ENCODE data around the gene LENG9.

The LENG9 gene

DNA sequence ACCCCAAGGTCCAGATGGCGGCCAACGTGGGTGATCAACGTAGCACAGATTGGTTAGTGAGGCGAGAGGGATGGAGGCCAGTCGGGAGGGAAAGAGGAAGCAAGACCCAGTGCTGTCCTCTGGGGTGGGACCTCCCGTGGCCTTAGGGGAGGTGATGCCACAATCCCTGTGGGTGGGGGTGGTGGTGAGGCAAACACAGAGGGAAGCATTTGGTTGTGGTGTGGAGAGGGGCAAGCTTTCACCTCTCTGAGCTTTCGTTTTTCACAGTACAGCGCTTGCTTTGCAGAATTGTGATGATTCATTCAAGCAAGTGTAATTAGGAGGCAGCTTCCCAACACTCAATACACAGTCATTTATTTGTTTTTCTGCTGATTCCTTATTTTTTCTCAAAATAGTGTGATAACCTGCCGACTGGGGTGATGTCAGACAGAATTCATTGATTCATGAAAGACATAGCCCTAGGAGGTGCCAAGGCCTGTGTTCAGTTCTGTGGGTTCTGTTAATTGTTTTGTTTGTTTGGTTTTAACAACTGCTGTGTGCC, 12.2 kb downstream of the LENG9 start (continued):
- TF ChIP-seq, protein P1, sequence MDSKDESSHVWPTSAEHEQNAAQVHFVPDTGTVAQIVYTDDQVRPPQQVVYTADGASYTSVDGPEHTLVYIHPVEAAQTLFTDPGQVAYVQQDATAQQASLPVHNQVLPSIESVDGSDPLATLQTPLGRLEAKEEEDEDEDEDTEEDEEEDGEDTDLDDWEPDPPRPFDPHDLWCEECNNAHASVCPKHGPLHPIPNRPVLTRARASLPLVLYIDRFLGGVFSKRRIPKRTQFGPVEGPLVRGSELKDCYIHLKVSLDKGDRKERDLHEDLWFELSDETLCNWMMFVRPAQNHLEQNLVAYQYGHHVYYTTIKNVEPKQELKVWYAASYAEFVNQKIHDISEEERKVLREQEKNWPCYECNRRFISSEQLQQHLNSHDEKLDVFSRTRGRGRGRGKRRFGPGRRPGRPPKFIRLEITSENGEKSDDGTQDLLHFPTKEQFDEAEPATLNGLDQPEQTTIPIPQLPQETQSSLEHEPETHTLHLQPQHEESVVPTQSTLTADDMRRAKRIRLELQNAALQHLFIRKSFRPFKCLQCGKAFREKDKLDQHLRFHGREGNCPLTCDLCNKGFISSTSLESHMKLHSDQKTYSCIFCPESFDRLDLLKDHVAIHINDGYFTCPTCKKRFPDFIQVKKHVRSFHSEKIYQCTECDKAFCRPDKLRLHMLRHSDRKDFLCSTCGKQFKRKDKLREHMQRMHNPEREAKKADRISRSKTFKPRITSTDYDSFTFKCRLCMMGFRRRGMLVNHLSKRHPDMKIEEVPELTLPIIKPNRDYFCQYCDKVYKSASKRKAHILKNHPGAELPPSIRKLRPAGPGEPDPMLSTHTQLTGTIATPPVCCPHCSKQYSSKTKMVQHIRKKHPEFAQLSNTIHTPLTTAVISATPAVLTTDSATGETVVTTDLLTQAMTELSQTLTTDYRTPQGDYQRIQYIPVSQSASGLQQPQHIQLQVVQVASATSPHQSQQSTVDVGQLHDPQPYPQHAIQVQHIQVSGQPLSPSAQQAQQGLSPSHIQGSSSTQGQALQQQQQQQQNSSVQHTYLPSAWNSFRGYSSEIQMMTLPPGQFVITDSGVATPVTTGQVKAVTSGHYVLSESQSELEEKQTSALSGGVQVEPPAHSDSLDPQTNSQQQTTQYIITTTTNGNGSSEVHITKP (tag by site-specific recombination; IDR thresholded peaks at IDR 0.05), result peak; percentile 77
- peak; percentile 36 for TF ChIP-seq ZNF335 (tag by site-specific recombination; conservative IDR thresholded peaks at IDR 0.05)
- peak; percentile 34; the same call in 1 of the 2 replicates for TF ChIP-seq ZNF558 (tag by site-specific recombination; IDR thresholded peaks at IDR 0.05)
- no peak for TF ChIP-seq ZNF830 (tag by site-specific recombination; IDR thresholded peaks at IDR 0.05; ENCODE audit: low read depth)
- peak; percentile 35; the same call in 1 of the 2 replicates for TF ChIP-seq ZNF394 (tag by site-specific recombination; IDR thresholded peaks at IDR 0.05; ENCODE audit: borderline replicate concordance)
- TF ChIP-seq, protein P2, sequence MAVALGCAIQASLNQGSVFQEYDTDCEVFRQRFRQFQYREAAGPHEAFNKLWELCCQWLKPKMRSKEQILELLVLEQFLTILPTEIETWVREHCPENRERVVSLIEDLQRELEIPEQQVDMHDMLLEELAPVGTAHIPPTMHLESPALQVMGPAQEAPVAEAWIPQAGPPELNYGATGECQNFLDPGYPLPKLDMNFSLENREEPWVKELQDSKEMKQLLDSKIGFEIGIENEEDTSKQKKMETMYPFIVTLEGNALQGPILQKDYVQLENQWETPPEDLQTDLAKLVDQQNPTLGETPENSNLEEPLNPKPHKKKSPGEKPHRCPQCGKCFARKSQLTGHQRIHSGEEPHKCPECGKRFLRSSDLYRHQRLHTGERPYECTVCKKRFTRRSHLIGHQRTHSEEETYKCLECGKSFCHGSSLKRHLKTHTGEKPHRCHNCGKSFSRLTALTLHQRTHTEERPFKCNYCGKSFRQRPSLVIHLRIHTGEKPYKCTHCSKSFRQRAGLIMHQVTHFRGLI (tag by site-specific recombination; IDR thresholded peaks at IDR 0.05), result no peak
- no peak for TF ChIP-seq YY1 (tag by site-specific recombination; IDR thresholded peaks at IDR 0.05)
- TF ChIP-seq ZIC2 (tag by site-specific recombination; IDR thresholded peaks at IDR 0.05), result peak; percentile 81
- peak; percentile 89; the same call in 1 of the 2 replicates for TF ChIP-seq ZNF174 (tag by site-specific recombination; IDR thresholded peaks at IDR 0.05)
- TF ChIP-seq ZNF510 (tag by site-specific recombination; IDR thresholded peaks at IDR 0.05; ENCODE audit: insufficient replicate concordance), result no peak
- no peak for TF ChIP-seq ZNF76 (tag by site-specific recombination; IDR thresholded peaks at IDR 0.05; ENCODE audit: borderline replicate concordance, low read depth)
- peak; percentile 69 for TF ChIP-seq SP7 (tag by site-specific recombination; IDR thresholded peaks at IDR 0.05)
- TF ChIP-seq, protein P3, sequence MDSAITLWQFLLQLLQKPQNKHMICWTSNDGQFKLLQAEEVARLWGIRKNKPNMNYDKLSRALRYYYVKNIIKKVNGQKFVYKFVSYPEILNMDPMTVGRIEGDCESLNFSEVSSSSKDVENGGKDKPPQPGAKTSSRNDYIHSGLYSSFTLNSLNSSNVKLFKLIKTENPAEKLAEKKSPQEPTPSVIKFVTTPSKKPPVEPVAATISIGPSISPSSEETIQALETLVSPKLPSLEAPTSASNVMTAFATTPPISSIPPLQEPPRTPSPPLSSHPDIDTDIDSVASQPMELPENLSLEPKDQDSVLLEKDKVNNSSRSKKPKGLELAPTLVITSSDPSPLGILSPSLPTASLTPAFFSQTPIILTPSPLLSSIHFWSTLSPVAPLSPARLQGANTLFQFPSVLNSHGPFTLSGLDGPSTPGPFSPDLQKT (IDR thresholded peaks at IDR 0.05; ENCODE audit: borderline replicate concordance, low read depth, low read length), result no peak
- no peak for TF ChIP-seq ZNF324 (tag by site-specific recombination; IDR thresholded peaks at IDR 0.05)
- peak; percentile 82 for TF ChIP-seq GLIS1 (tag by site-specific recombination; IDR thresholded peaks at IDR 0.05)

DNA sequence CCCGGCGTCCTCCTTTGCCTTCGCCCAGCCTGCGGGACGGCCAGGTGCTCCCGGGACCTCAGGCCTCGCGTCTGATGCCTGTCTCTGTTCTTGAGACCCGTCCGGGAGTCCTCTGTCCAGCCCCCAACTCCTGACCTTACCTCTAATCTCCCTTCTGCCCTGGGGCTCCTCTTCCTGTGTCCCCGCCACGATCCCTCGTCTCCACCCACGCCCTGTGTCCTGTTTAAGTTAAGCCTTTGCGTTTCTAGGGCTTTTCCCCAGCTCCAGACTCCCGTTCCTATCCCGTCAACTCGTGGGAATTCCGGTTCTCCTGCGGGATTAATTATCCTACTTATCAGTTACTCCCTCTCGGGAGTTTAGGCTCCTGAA, 13.9 kb downstream of the LENG9 start:
- POLR2A ChIA-PET, result interaction anchor here (1.4 to 3.4 kb wide), 3 partner anchors 10 to 248 kb away, joined by 4 to 64 read pairs (median 10); no protein-coding TSS in a partner anchor
- peak overlapping the region; percentile 90 for H3K27ac ChIP-seq (ENCODE audit: extremely low read depth, low read depth, low read length)
- H3K4me1 ChIP-seq (ENCODE audit: control insufficient read depth, insufficient read depth, low read length), result peaks cover 29% of the 10 kb centered on the region
- H3K36me3 ChIP-seq (ENCODE audit: control insufficient read depth in 2 of 2, insufficient read depth in 1 of 2, low read length in 2 of 2), result peaks cover 36 to 57% of the 10 kb centered on the region in 2 experiments
- no peaks in the 10 kb centered on the region for H3K9me3 ChIP-seq (ENCODE audit: control insufficient read depth, insufficient read depth, low read depth, low read length)
- CTCF ChIA-PET, result interaction anchor here (1.5 to 4.8 kb wide), 2 partner anchors 11 to 58 kb away, joined by 3 to 43 read pairs; no protein-coding TSS in a partner anchor
- peak overlapping the region; percentile 96 for H3K4me3 ChIP-seq (ENCODE audit: low read depth, low read length)
- TF ChIP-seq KLF10 (tag by site-specific recombination; IDR thresholded peaks at IDR 0.05) (no peak), ZFHX2 (tag by site-specific recombination; conservative IDR thresholded peaks at IDR 0.05) (peak; percentile 62), ZBTB48 (tag by site-specific recombination; IDR thresholded peaks at IDR 0.05) (0 out of 2 replicates have a peak, but pooled peaks have one; percentile 11), GFI1B (tag by site-specific recombination; IDR thresholded peaks at IDR 0.05) (no peak), ZFP69B (tag by site-specific recombination; IDR thresholded peaks at IDR 0.05) (no peak)
- TF ChIP-seq, protein P4, sequence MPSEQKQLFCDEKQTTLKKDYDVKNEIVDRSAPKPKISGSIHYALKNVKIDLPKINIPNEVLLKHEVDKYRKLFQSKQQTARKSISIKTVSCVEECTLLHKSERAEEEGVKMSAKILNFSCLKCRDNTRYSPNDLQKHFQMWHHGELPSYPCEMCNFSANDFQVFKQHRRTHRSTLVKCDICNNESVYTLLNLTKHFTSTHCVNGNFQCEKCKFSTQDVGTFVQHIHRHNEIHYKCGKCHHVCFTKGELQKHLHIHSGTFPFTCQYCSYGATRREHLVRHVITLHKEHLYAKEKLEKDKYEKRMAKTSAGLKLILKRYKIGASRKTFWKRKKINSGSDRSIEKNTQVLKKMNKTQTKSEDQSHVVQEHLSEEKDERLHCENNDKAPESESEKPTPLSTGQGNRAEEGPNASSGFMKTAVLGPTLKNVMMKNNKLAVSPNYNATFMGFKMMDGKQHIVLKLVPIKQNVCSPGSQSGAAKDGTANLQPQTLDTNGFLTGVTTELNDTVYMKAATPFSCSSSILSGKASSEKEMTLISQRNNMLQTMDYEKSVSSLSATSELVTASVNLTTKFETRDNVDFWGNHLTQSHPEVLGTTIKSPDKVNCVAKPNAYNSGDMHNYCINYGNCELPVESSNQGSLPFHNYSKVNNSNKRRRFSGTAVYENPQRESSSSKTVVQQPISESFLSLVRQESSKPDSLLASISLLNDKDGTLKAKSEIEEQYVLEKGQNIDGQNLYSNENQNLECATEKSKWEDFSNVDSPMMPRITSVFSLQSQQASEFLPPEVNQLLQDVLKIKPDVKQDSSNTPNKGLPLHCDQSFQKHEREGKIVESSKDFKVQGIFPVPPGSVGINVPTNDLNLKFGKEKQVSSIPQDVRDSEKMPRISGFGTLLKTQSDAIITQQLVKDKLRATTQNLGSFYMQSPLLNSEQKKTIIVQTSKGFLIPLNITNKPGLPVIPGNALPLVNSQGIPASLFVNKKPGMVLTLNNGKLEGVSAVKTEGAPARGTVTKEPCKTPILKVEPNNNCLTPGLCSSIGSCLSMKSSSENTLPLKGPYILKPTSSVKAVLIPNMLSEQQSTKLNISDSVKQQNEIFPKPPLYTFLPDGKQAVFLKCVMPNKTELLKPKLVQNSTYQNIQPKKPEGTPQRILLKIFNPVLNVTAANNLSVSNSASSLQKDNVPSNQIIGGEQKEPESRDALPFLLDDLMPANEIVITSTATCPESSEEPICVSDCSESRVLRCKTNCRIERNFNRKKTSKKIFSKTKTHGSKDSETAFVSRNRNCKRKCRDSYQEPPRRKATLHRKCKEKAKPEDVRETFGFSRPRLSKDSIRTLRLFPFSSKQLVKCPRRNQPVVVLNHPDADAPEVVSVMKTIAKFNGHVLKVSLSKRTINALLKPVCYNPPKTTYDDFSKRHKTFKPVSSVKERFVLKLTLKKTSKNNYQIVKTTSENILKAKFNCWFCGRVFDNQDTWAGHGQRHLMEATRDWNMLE (tag by site-specific recombination; conservative IDR thresholded peaks at IDR 0.05; ENCODE audit: low read depth), result no peak
